Glutamatergic neuron (in vitro differentiated cells): ENCODE measurements around the gene CNGA2. TPM values are rescaled to one million over a fixed set of nuclear protein-coding genes. Genes with fewer than 3 reads are reported as not detected.
A peak's percentile ranks its signal among the peaks of the same experiment; 100 is the strongest.

Source experiments
- DNase-seq: peaks from one replicate; pipeline ENCODE4 v3.0.0; 2022
- H3K27ac Mint-ChIP-seq: one replicate; pipeline ENCODE4 v1.8.0; 2020; ENCODE audit warnings: mild to moderate bottlenecking, mixed read lengths, inconsistent platforms; ENCODE audit not compliant: unreplicated experiment
- H3K27me3 Mint-ChIP-seq: one replicate; pipeline ENCODE4 v1.8.0; 2020; ENCODE audit warnings: mild to moderate bottlenecking, moderate library complexity, mixed read lengths, inconsistent platforms; ENCODE audit not compliant: unreplicated experiment
- H3K36me3 Mint-ChIP-seq: one replicate; pipeline ENCODE4 v1.8.0; 2020; ENCODE audit warnings: mild to moderate bottlenecking, mixed read lengths, inconsistent platforms; ENCODE audit not compliant: unreplicated experiment
- H3K4me1 Mint-ChIP-seq: one replicate; pipeline ENCODE4 v1.8.0; 2020; ENCODE audit warnings: mild to moderate bottlenecking, low read depth, mixed read lengths, inconsistent platforms; ENCODE audit not compliant: unreplicated experiment
- H3K4me3 Mint-ChIP-seq: one replicate; pipeline ENCODE4 v1.8.0; 2020; ENCODE audit warnings: mild to moderate bottlenecking, mixed read lengths, inconsistent platforms; ENCODE audit not compliant: unreplicated experiment
- H3K9me3 Mint-ChIP-seq: one replicate; pipeline ENCODE4 v1.8.0; 2020; ENCODE audit warnings: mild to moderate bottlenecking, moderate library complexity, mixed read lengths, inconsistent platforms; ENCODE audit not compliant: unreplicated experiment
- total RNA-seq: library from RNA; stranded (reverse); fragmentation: NEBNext Ultra II Directional; extraction: Animal tissue kit (Norgen Biotek cat#: 25700); gene quantifications from one replicate; pipeline ENCODE4 v1.2.1, GENCODE V29; 2021; ENCODE audit not compliant: unreplicated experiment
- TF ChIP-seq, protein P1 (sequence below): fragments of 200-600 bp; sonication (generic); IDR thresholded peaks from one replicate; pipeline ENCODE4 v1.5.0; 2021; ENCODE audit not compliant: partially characterized antibody, unreplicated experiment

The CNGA2 gene
- total RNA-seq, 1 donor from 2014 or later, result not detected

DNA sequence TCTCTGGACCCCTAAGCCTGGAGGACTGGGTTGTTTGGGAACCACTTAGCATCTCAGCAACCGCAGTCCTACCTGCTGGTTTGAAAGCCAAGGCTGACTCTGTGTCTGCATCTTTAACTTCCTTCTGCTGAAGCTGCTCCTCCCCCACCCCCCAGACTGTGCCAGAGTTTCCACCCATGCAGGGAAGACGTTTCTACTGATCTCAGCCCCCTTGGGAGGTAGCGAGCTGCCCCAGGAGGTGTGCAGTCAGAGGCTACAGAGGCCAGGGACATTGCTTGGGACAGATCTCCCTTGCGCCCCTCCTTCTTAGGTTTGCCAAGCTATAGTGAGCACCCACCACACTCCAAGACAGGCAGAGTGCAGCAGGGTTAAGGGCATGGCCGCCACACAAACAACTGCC is 23.4 kb upstream of the CNGA2 start:
- TF ChIP-seq, protein P1, sequence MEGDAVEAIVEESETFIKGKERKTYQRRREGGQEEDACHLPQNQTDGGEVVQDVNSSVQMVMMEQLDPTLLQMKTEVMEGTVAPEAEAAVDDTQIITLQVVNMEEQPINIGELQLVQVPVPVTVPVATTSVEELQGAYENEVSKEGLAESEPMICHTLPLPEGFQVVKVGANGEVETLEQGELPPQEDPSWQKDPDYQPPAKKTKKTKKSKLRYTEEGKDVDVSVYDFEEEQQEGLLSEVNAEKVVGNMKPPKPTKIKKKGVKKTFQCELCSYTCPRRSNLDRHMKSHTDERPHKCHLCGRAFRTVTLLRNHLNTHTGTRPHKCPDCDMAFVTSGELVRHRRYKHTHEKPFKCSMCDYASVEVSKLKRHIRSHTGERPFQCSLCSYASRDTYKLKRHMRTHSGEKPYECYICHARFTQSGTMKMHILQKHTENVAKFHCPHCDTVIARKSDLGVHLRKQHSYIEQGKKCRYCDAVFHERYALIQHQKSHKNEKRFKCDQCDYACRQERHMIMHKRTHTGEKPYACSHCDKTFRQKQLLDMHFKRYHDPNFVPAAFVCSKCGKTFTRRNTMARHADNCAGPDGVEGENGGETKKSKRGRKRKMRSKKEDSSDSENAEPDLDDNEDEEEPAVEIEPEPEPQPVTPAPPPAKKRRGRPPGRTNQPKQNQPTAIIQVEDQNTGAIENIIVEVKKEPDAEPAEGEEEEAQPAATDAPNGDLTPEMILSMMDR, result no peak
- Mint-ChIP-seq H3K27ac (no peak overlapping the region), H3K4me1 (peaks cover 2% of the 10 kb centered on the region), H3K27me3 (no peaks in the 10 kb centered on the region), H3K36me3 (no peaks in the 10 kb centered on the region), H3K9me3 (no peaks in the 10 kb centered on the region), H3K4me3 (no peak overlapping the region)
- DNase-seq, result no peak

DNA sequence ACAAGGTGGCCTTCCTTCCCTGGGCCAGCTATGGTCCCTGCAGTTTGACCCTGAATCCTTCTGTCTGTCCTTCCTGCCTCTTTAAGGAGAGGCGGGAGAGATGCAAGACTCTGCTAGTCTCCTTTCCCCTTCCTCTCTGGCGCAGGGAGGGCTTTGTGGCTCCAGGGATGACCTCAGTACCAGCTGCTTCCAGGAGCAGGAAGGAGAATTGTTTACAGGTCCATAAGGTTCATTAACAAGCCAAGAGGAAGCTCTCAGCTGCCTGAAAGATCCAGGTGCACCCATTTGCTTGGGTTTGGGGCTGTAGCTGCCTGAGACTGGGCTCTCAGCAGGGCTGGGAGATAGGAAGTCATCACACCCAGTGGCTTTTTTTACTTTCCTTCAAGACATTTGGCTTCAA is 22.8 kb upstream of the CNGA2 start:
- Mint-ChIP-seq H3K4me1 (peaks cover 2% of the 10 kb centered on the region), H3K27ac (no peak overlapping the region), H3K27me3 (no peaks in the 10 kb centered on the region), H3K36me3 (no peaks in the 10 kb centered on the region), H3K4me3 (no peak overlapping the region), H3K9me3 (no peaks in the 10 kb centered on the region)
- DNase-seq, result no peak
- TF ChIP-seq, protein P1, result no peak

DNA sequence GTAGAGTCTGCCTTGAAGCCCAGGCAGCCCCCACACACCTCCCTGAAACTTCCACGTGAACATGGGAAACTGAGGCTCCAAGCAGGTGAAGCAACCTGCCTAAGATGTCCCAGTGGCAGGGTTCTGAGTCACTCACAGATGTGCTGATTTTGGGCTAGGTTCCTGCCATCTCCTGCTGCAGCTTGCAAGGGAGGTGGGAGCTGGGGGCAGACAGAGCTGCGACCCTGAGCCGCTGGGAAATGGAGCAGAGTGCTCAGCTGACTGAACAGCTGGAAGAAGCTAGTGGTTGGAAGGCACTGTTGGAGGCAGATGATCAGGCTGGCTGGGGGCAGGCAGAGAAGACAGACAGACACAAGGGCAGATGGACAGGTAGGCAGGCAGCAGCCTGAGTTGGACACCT is 22.3 kb upstream of the CNGA2 start:
- DNase-seq, result no peak
- no peaks in the 10 kb centered on the region for H3K9me3 Mint-ChIP-seq
- peaks cover 2% of the 10 kb centered on the region for H3K4me1 Mint-ChIP-seq
- no peak overlapping the region for H3K27ac Mint-ChIP-seq
- TF ChIP-seq, protein P1, result no peak
- no peak overlapping the region for H3K4me3 Mint-ChIP-seq
- H3K27me3 Mint-ChIP-seq, result no peaks in the 10 kb centered on the region
- H3K36me3 Mint-ChIP-seq, result no peaks in the 10 kb centered on the region

DNA sequence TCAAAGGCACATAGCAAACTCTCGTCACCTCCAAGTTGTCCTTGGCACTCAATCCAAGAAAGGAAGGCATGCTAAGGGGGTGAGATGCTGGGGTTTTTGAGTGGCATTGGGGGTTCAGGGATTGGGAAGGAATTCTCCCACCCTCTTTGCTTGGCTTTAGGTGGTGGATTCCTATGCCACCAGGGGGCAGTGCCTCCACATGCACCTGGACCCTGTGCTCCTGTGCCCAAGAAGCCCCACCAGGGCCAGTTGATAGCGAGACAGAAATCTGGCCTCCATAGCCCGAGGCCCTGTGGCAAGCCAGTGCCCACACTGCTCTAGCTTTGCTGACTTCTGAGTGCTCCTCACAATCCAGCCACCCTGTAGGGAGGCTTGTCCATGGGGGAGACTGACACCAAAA is 20.7 kb upstream of the CNGA2 start:
- peak; percentile 36 for DNase-seq
- Mint-ChIP-seq H3K27ac (no peak overlapping the region), H3K4me1 (peaks cover 2% of the 10 kb centered on the region), H3K36me3 (no peaks in the 10 kb centered on the region), H3K27me3 (no peaks in the 10 kb centered on the region), H3K9me3 (no peaks in the 10 kb centered on the region), H3K4me3 (no peak overlapping the region)
- TF ChIP-seq, protein P1, result peak; percentile 36

DNA sequence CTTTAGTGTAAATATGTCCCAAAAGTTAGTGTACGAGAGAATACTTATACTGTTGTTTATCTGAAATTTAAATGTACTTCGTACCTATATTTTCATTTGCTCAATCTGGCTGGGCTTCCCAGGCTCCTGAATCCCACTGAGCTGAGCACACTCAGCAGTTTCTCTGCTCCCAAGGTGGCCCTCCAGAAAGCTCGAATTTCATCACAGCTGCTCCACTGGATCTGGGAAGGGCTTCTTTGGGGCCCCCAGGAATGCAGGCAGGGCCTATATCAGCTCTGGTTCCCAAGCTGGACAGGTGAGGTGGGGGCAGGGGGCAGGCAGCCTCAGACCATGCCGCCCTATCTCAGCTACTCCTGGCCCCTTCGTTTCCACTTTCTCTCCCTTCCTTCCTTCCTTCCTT is 20.2 kb upstream of the CNGA2 start:
- Mint-ChIP-seq H3K27me3 (no peaks in the 10 kb centered on the region), H3K4me1 (peaks cover 2% of the 10 kb centered on the region), H3K9me3 (no peaks in the 10 kb centered on the region), H3K27ac (no peak overlapping the region), H3K4me3 (no peak overlapping the region), H3K36me3 (no peaks in the 10 kb centered on the region)
- TF ChIP-seq, protein P1, result no peak
- no peak for DNase-seq
